Measurements from ENCODE around the gene C1orf210.

The C1orf210 gene

GRCh38 chr1:43325381-43325780 lies 40.0 kb upstream of the C1orf210 start:
- H3K36me3 ChIP-seq, result no peaks in the 10 kb centered on the region
- no peaks in the 10 kb centered on the region for H3K9me3 ChIP-seq
- no peaks in the 10 kb centered on the region for H3K27me3 ChIP-seq
- no peak overlapping the region for H3K4me3 ChIP-seq (ENCODE audit: low read depth, low read length)
- TF ChIP-seq, protein P1, sequence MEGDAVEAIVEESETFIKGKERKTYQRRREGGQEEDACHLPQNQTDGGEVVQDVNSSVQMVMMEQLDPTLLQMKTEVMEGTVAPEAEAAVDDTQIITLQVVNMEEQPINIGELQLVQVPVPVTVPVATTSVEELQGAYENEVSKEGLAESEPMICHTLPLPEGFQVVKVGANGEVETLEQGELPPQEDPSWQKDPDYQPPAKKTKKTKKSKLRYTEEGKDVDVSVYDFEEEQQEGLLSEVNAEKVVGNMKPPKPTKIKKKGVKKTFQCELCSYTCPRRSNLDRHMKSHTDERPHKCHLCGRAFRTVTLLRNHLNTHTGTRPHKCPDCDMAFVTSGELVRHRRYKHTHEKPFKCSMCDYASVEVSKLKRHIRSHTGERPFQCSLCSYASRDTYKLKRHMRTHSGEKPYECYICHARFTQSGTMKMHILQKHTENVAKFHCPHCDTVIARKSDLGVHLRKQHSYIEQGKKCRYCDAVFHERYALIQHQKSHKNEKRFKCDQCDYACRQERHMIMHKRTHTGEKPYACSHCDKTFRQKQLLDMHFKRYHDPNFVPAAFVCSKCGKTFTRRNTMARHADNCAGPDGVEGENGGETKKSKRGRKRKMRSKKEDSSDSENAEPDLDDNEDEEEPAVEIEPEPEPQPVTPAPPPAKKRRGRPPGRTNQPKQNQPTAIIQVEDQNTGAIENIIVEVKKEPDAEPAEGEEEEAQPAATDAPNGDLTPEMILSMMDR (IDR thresholded peaks at IDR 0.05; ENCODE audit: low read depth, low read length), result no peak
- no peaks in the 10 kb centered on the region for H3K4me1 ChIP-seq
- no peak for DNase-seq

DNA sequence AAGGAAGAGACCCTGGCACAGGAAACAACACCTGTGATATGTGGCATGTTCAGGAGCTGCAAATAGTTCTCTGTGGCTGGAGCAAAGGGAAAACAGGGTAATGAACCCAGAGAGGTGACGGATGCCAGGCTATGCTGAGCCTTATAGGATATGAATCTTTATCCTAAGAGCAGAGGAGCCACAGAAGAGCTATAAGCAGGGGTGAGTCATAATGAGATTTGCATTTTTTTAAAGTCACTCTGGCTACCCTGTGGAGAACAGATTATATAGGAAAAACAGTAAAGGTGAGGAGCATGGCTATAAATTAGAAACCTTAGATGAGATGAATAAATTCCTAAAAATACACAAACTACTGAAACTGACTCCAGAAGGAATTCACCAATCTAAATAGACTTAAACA lies 39.4 kb upstream of the C1orf210 start:
- no peak overlapping the region for H3K4me3 ChIP-seq (ENCODE audit: low read depth, low read length)
- no peaks in the 10 kb centered on the region for H3K36me3 ChIP-seq
- H3K4me1 ChIP-seq, result no peaks in the 10 kb centered on the region
- TF ChIP-seq, protein P1 (IDR thresholded peaks at IDR 0.05; ENCODE audit: low read depth, low read length), result no peak
- H3K27me3 ChIP-seq, result no peaks in the 10 kb centered on the region
- H3K9me3 ChIP-seq, result no peaks in the 10 kb centered on the region
- DNase-seq, result no peak

DNA sequence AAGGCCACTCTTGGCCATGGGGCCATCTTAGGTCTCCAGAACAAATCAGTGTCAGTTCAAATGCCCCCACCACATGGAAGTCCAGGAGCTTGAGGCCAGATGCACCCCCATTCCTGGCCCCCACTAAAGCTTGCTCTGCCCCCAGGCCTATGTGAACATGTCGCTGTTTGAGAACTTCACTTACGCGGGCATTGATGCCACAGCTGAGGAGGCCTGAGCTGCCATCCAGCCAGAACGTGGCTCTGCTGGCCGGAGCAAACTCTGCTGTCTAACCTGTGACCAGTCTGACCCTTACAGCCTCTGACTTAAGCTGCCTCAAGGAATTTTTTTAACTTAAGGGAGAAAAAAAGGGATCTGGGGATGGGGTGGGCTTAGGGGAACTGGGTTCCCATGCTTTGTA lies 37.1 kb upstream of the C1orf210 start:
- Histone ChIP-seq H3K27me3 (no peaks in the 10 kb centered on the region), H3K36me3 (no peaks in the 10 kb centered on the region), H3K9me3 (no peaks in the 10 kb centered on the region), H3K4me3 (ENCODE audit: low read depth, low read length) (no peak overlapping the region), H3K4me1 (no peaks in the 10 kb centered on the region)
- TF ChIP-seq, protein P1 (IDR thresholded peaks at IDR 0.05; ENCODE audit: low read depth, low read length), result no peak
- DNase-seq, result no peak

GRCh38 chr1:43321331-43321891 lies 36.0 kb upstream of the C1orf210 start:
- Histone ChIP-seq H3K9me3 (no peaks in the 10 kb centered on the region), H3K4me1 (no peaks in the 10 kb centered on the region), H3K27me3 (no peaks in the 10 kb centered on the region), H3K4me3 (ENCODE audit: low read depth, low read length) (no peak overlapping the region), H3K36me3 (no peaks in the 10 kb centered on the region)
- DNase-seq, result no peak
- TF ChIP-seq, protein P1 (IDR thresholded peaks at IDR 0.05; ENCODE audit: low read depth, low read length), result no peak

GRCh38 chr1:43319766-43320165 lies 34.4 kb upstream of the C1orf210 start:
- Histone ChIP-seq H3K36me3 (no peaks in the 10 kb centered on the region), H3K9me3 (no peaks in the 10 kb centered on the region), H3K27me3 (no peaks in the 10 kb centered on the region), H3K4me3 (ENCODE audit: low read depth, low read length) (no peak overlapping the region), H3K4me1 (no peaks in the 10 kb centered on the region)
- DNase-seq, result no peak
- TF ChIP-seq, protein P1 (IDR thresholded peaks at IDR 0.05; ENCODE audit: low read depth, low read length), result no peak

DNA sequence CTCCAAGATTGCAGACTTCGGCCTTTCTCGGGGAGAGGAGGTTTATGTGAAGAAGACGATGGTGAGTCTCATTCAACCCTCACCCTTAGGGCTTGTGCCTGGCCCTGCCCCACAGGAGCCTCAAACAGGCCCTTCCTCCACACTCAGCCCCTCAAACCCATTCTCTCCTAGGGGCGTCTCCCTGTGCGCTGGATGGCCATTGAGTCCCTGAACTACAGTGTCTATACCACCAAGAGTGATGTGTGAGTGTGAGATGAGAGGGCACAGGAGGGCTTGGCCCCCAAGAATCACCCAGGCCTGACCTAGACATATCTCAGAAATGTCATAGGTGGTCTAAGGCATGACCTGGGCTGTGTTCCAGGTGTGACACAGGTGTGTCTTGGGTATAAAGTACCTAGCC lies 33.9 kb upstream of the C1orf210 start:
- no peak overlapping the region for H3K4me3 ChIP-seq (ENCODE audit: low read depth, low read length)
- TF ChIP-seq, protein P1 (IDR thresholded peaks at IDR 0.05; ENCODE audit: low read depth, low read length), result no peak
- H3K36me3 ChIP-seq, result no peaks in the 10 kb centered on the region
- no peak for DNase-seq
- no peaks in the 10 kb centered on the region for H3K9me3 ChIP-seq
- H3K4me1 ChIP-seq, result no peaks in the 10 kb centered on the region
- H3K27me3 ChIP-seq, result no peaks in the 10 kb centered on the region

All from BE2C (cell line).